Glomerular visceral epithelial cell (primary cell): Measurements from ENCODE around the gene OSBPL6.
"Not testable (repeated sequence)": the region's sequence is repeated elsewhere in the genome, so short reads cannot be mapped to it uniquely, and the experiment has no call there.

Source experiments
- DNase-seq: peaks from one replicate; pipeline ENCODE4 v3.0.0-alpha.2; 2016; ENCODE audit errors: extremely low spot score

OSBPL6 gene

GRCh38 chr2:178350051-178350450, 155.7 kb downstream of the OSBPL6 start:
- DNase-seq = no peak

- not testable (repeated sequence) for DNase-seq
These were observed 163.4 kb downstream of the OSBPL6 start for GRCh38 chr2:178357704-178358103.

GRCh38 chr2:178359192-178359912, 165.0 kb downstream of the OSBPL6 start:
- DNase-seq = no peak

- no peak for DNase-seq
These were observed 167.3 kb downstream of the OSBPL6 start for GRCh38 chr2:178361588-178361987.

GRCh38 chr2:178363252-178363651, 168.9 kb downstream of the OSBPL6 start:
- DNase-seq = peak; percentile 41

GRCh38 chr2:178365116-178365515, 170.8 kb downstream of the OSBPL6 start:
- no peak for DNase-seq

GRCh38 chr2:178366412-178366811, 172.1 kb downstream of the OSBPL6 start:
- DNase-seq = no peak

- DNase-seq = no peak
These were observed 173.0 kb downstream of the OSBPL6 start for GRCh38 chr2:178367344-178367743.

GRCh38 chr2:178374865-178375264, 180.6 kb downstream of the OSBPL6 start:
- no peak for DNase-seq

GRCh38 chr2:178377046-178377445, 182.7 kb downstream of the OSBPL6 start:
- no peak for DNase-seq

- DNase-seq = no peak
These were observed 185.1 kb downstream of the OSBPL6 start for GRCh38 chr2:178379162-178380004.

- DNase-seq = no peak
These were observed 186.5 kb downstream of the OSBPL6 start for GRCh38 chr2:178380763-178381162.

GRCh38 chr2:178383718-178384117, 189.4 kb downstream of the OSBPL6 start:
- no peak for DNase-seq

GRCh38 chr2:178385595-178386148, 191.4 kb downstream of the OSBPL6 start:
- no peak for DNase-seq

- DNase-seq = no peak
These were observed 192.8 kb downstream of the OSBPL6 start for GRCh38 chr2:178386986-178387597.

GRCh38 chr2:178388287-178388686, 194.0 kb downstream of the OSBPL6 start:
- DNase-seq = no peak

- DNase-seq = no peak
These were observed 197.4 kb downstream of the OSBPL6 start for GRCh38 chr2:178391701-178392100.

- peak; percentile 24 for DNase-seq
These were observed 197.9 kb downstream of the OSBPL6 start for GRCh38 chr2:178392215-178392614.

GRCh38 chr2:178394859-178395258, 200.5 kb downstream of the OSBPL6 start:
- DNase-seq = no peak

- no peak for DNase-seq
These were observed 201.0 kb downstream of the OSBPL6 start for GRCh38 chr2:178395295-178395694.

GRCh38 chr2:178395941-178396570, 201.7 kb downstream of the OSBPL6 start:
- no peak for DNase-seq
